ENCODE measurements around the gene ANXA5. TPM values are rescaled to one million over a fixed set of nuclear protein-coding genes. Genes with fewer than 3 reads are reported as not detected.

Gene ANXA5
- total RNA-seq, 1 experiment from 2014 or later = 230 TPM

DNA sequence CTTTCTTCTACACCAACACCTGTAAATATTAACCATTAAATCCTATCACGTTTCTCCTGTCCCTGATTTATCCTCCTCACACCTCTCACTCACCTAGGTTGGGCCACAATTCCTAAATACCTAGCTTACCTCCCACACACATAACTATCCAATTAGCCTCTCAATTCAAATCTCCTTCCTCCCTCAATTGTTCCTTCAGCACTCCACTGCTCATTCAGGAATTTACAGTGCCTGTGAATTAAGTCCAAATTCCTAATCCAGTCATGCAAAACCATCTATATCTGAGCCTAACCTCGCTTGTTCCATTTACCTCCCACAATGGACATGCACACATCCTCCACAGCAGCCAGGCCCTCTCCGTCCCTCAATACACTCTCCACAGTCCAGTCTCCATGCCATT, 17.5 kb downstream of the ANXA5 start:
- H3K9me2 ChIP-seq (ENCODE audit: insufficient read depth) = no peaks in the 10 kb centered on the region
- no peak for DNase-seq
- no peaks in the 10 kb centered on the region for H3K9me3 ChIP-seq (ENCODE audit: insufficient read depth, low read depth)
- H3K27ac ChIP-seq = no peak overlapping the region
- H3F3A ChIP-seq (ENCODE audit: insufficient read depth, low read depth) = peaks cover 22% of the 10 kb centered on the region
- TF ChIP-seq, protein P1, sequence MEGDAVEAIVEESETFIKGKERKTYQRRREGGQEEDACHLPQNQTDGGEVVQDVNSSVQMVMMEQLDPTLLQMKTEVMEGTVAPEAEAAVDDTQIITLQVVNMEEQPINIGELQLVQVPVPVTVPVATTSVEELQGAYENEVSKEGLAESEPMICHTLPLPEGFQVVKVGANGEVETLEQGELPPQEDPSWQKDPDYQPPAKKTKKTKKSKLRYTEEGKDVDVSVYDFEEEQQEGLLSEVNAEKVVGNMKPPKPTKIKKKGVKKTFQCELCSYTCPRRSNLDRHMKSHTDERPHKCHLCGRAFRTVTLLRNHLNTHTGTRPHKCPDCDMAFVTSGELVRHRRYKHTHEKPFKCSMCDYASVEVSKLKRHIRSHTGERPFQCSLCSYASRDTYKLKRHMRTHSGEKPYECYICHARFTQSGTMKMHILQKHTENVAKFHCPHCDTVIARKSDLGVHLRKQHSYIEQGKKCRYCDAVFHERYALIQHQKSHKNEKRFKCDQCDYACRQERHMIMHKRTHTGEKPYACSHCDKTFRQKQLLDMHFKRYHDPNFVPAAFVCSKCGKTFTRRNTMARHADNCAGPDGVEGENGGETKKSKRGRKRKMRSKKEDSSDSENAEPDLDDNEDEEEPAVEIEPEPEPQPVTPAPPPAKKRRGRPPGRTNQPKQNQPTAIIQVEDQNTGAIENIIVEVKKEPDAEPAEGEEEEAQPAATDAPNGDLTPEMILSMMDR (conservative IDR thresholded peaks at IDR 0.05) = no peak
- no peak for TF ChIP-seq EZH2 (IDR thresholded peaks at IDR 0.05; ENCODE audit: low read depth)
- H3K4me2 ChIP-seq = no peak overlapping the region
- peaks cover 70% of the 10 kb centered on the region for H3K36me3 ChIP-seq (ENCODE audit: low read depth)
- CTCF ChIA-PET = no interaction called here
- POLR2A ChIA-PET (ENCODE audit: unreplicated experiment) = no interaction called here
- no peaks in the 10 kb centered on the region; the same call in 1 of the 2 replicates for H4K20me1 ChIP-seq (ENCODE audit: insufficient read depth)
- peaks cover 1% of the 10 kb centered on the region for H3K79me2 ChIP-seq (ENCODE audit: low read depth)
- no peaks in the 10 kb centered on the region for H3K4me1 ChIP-seq (replicated peaks; ENCODE audit: insufficient read depth)
- no TSS peak for BruUV-seq (replicated peaks)
- intact Hi-C loops (cut with micrococcal nuclease; ENCODE audit: unreplicated experiment) = loop anchor here (10.0 kb wide), 1 partner anchor 46 kb away; no protein-coding TSS in a partner anchor
- no peak overlapping the region for H2AFZ ChIP-seq
- H3K4me3 ChIP-seq = no peak overlapping the region
- H3K27me3 ChIP-seq (ENCODE audit: insufficient read depth, low read depth) = no peaks in the 10 kb centered on the region

DNA sequence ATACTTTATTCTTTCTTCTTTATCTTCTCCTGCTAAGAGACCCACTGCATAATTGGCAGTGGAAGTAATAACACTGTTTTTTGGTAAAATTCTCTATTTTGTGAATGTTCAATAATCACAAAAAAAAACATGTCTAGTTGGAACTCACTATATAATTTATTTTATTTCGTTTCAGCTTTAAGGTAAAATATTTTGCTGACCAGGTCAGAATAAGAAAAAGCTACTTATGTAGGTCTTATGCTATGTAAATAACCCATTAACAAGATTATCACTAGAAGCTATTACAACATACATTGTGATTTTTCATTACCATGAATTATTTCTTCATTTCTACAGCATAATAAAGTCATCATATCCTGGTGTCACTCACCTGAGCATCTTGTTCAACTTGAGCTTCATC, 19.3 kb downstream of the ANXA5 start:
- H3F3A ChIP-seq (ENCODE audit: insufficient read depth, low read depth) = peaks cover 24% of the 10 kb centered on the region
- no peak overlapping the region for H3K4me2 ChIP-seq
- H3K4me1 ChIP-seq (replicated peaks; ENCODE audit: insufficient read depth) = no peaks in the 10 kb centered on the region
- intact Hi-C loops (cut with micrococcal nuclease; ENCODE audit: unreplicated experiment) = loop anchor here (10.0 kb wide), 1 partner anchor 47 kb away; no protein-coding TSS in a partner anchor
- no peaks in the 10 kb centered on the region for H3K79me2 ChIP-seq (ENCODE audit: low read depth)
- H3K36me3 ChIP-seq (ENCODE audit: low read depth) = peaks cover 67% of the 10 kb centered on the region
- TF ChIP-seq EZH2 (IDR thresholded peaks at IDR 0.05; ENCODE audit: low read depth) = no peak
- TF ChIP-seq, protein P1 (conservative IDR thresholded peaks at IDR 0.05) = no peak
- H3K4me3 ChIP-seq = no peak overlapping the region
- H3K27me3 ChIP-seq (ENCODE audit: insufficient read depth, low read depth) = no peaks in the 10 kb centered on the region
- no peaks in the 10 kb centered on the region for H3K9me2 ChIP-seq (ENCODE audit: insufficient read depth)
- POLR2A ChIA-PET (ENCODE audit: unreplicated experiment) = interaction anchor here (0.7 kb wide), 1 partner anchor 136 kb away, joined by 4 read pairs; no protein-coding TSS in a partner anchor
- no peak overlapping the region for H2AFZ ChIP-seq
- no peak overlapping the region for H3K27ac ChIP-seq
- no TSS peak for BruUV-seq (replicated peaks)
- H4K20me1 ChIP-seq (ENCODE audit: insufficient read depth) = no peaks in the 10 kb centered on the region; the same call in 1 of the 2 replicates
- CTCF ChIA-PET = no interaction called here
- no peak for DNase-seq
- no peaks in the 10 kb centered on the region for H3K9me3 ChIP-seq (ENCODE audit: insufficient read depth, low read depth)

DNA sequence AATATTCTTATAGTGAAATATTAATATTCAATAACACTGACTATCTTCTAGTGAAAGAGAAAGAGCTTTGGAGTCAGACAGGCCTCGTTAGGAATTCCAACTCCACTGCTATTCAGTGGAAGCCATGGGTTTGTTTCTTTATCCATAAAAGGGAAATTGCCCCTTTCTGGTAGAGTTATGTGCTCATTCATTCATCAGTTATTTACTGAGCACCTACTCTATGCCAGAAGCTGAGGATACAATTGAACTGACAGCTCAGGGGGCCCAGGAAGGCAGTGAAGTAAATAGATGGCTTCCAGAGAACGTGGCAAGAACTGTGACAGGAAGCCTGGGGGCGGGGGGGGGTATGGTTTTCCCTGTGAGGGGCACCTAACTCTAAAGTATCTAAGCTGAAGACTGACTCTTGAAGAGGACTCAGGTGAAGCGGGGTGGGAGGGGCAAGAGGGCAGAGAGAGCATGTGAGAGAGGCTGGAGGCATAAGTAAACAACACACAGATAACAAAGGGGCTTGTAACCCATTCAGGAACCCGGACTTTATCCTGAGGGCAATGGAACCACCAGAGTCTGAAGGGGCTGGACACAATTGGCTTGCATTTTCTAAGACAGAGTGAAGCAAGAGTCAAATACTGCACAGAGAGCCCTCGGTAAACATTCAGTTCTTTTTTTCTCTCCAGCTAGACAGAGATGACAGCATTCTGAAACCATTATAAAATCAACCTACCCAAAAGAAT, 20.3 kb downstream of the ANXA5 start:
- no peak overlapping the region for H3K27ac ChIP-seq
- TF ChIP-seq, protein P1 (conservative IDR thresholded peaks at IDR 0.05) = no peak
- no peak for TF ChIP-seq EZH2 (IDR thresholded peaks at IDR 0.05; ENCODE audit: low read depth)
- H3K9me3 ChIP-seq (ENCODE audit: insufficient read depth, low read depth) = no peaks in the 10 kb centered on the region
- POLR2A ChIA-PET (ENCODE audit: unreplicated experiment) = no interaction called here
- no peaks in the 10 kb centered on the region; the same call in 1 of the 2 replicates for H4K20me1 ChIP-seq (ENCODE audit: insufficient read depth)
- CTCF ChIA-PET = no interaction called here
- H3K9me2 ChIP-seq (ENCODE audit: insufficient read depth) = no peaks in the 10 kb centered on the region
- H3F3A ChIP-seq (ENCODE audit: insufficient read depth, low read depth) = peaks cover 30% of the 10 kb centered on the region
- H3K4me1 ChIP-seq (replicated peaks; ENCODE audit: insufficient read depth) = no peaks in the 10 kb centered on the region
- peaks cover 68% of the 10 kb centered on the region for H3K36me3 ChIP-seq (ENCODE audit: low read depth)
- H3K4me3 ChIP-seq = no peak overlapping the region
- no peak for DNase-seq
- H2AFZ ChIP-seq = no peak overlapping the region
- H3K4me2 ChIP-seq = no peak overlapping the region
- no TSS peak for BruUV-seq (replicated peaks)
- no peaks in the 10 kb centered on the region for H3K27me3 ChIP-seq (ENCODE audit: insufficient read depth, low read depth)
- H3K79me2 ChIP-seq (ENCODE audit: low read depth) = no peaks in the 10 kb centered on the region
- intact Hi-C loops (cut with micrococcal nuclease; ENCODE audit: unreplicated experiment) = loop anchor here (10.0 kb wide), 1 partner anchor 48 kb away; no protein-coding TSS in a partner anchor

Measured in PC-9 (cell line).